Adipocyte (in vitro differentiated cells): ENCODE data around the gene SLC15A1.

Experiments
- DNase-seq: peaks from one replicate; pipeline ENCODE4 v3.0.0-alpha.2; 2015; ENCODE audit warnings: low read depth
- H3K27me3 ChIP-seq: replicated peaks from 2 replicates; pipeline ENCODE4 v1.7.0; 2013; ENCODE audit warnings: mild to moderate bottlenecking, low read length, moderate library complexity; ENCODE audit not compliant: control insufficient read depth, insufficient read depth
- H3K36me3 ChIP-seq: 2 replicates; pipeline ENCODE4 v1.7.0; 2013; ENCODE audit warnings: low read length, mild to moderate bottlenecking, moderate library complexity; ENCODE audit not compliant: control insufficient read depth, insufficient read depth, severe bottlenecking
- H3K4me1 ChIP-seq: 2 replicates; pipeline ENCODE4 v1.7.0; 2013; ENCODE audit warnings: mild to moderate bottlenecking, low read length, moderate library complexity; ENCODE audit not compliant: control insufficient read depth, insufficient read depth
- H3K4me3 ChIP-seq: 2 replicates; pipeline ENCODE4 v1.7.0; 2013; ENCODE audit warnings: mild to moderate bottlenecking, low read length, moderate library complexity
- H3K9ac ChIP-seq: 2 replicates; pipeline ENCODE4 v1.7.0; 2013; ENCODE audit warnings: mild to moderate bottlenecking, low read length, moderate library complexity
- H3K9me3 ChIP-seq: 2 replicates; pipeline ENCODE4 v1.7.0; 2013; ENCODE audit warnings: mild to moderate bottlenecking, low read length, moderate library complexity; ENCODE audit not compliant: control insufficient read depth

The SLC15A1 gene

DNA sequence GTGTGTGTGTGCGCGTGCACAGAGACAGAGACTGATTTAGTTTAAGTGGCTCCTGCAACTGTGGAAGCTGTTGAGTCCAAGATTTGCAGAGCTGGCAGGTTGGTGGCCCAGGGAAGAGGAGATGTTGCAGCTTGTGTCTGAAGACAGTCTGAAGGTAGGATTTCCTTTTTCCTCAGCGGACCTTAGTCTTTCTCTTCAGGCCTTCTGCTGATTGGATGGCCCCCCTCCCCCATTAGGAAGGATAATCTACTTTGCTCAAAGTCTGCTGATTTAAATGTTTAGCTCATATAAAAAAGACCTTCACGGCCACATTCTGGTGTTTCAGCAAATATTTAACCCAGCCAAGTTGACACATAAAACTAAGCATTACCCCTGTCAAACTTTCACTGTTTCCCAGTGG, 84.3 kb downstream of the SLC15A1 start:
- H3K9me3 ChIP-seq = no peaks in the 10 kb centered on the region
- no peaks in the 10 kb centered on the region for H3K27me3 ChIP-seq
- no peak overlapping the region for H3K9ac ChIP-seq
- H3K4me3 ChIP-seq = no peak overlapping the region
- no peaks in the 10 kb centered on the region for H3K36me3 ChIP-seq
- peaks cover 6% of the 10 kb centered on the region for H3K4me1 ChIP-seq
- DNase-seq = no peak

GRCh38 chr13:98665638-98665995, 86.9 kb downstream of the SLC15A1 start:
- no peak overlapping the region for H3K9ac ChIP-seq
- no peak for DNase-seq
- no peaks in the 10 kb centered on the region for H3K27me3 ChIP-seq
- no peaks in the 10 kb centered on the region for H3K36me3 ChIP-seq
- H3K4me1 ChIP-seq = no peaks in the 10 kb centered on the region
- no peaks in the 10 kb centered on the region for H3K9me3 ChIP-seq
- no peak overlapping the region for H3K4me3 ChIP-seq

GRCh38 chr13:98664924-98665637, 87.4 kb downstream of the SLC15A1 start:
- H3K27me3 ChIP-seq = no peaks in the 10 kb centered on the region
- no peak overlapping the region for H3K9ac ChIP-seq
- no peak for DNase-seq
- H3K9me3 ChIP-seq = no peaks in the 10 kb centered on the region
- H3K36me3 ChIP-seq = no peaks in the 10 kb centered on the region
- no peak overlapping the region for H3K4me3 ChIP-seq
- no peaks in the 10 kb centered on the region for H3K4me1 ChIP-seq

DNA sequence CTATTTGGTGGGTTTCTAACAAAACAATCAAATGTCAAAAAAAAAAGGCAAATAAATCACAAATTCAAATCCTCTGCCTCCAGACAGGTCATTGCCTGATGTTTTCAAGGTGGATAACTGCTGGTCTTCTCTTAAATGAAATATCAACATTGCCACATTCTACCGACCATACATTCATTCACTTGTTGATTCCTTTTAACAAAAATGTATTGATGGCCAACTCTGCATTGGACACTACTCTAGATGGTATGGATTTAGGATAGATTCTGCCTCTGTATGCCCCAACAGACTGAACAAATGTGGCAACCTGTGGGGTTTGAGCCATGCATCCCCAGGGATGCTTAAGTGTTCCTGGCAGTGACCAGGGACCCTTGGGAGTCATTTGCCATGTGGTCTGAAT, 88.0 kb downstream of the SLC15A1 start:
- no peak overlapping the region for H3K9ac ChIP-seq
- no peak overlapping the region for H3K4me3 ChIP-seq
- H3K4me1 ChIP-seq = no peaks in the 10 kb centered on the region
- no peaks in the 10 kb centered on the region for H3K36me3 ChIP-seq
- H3K9me3 ChIP-seq = no peaks in the 10 kb centered on the region
- H3K27me3 ChIP-seq = no peaks in the 10 kb centered on the region
- DNase-seq = no peak

DNA sequence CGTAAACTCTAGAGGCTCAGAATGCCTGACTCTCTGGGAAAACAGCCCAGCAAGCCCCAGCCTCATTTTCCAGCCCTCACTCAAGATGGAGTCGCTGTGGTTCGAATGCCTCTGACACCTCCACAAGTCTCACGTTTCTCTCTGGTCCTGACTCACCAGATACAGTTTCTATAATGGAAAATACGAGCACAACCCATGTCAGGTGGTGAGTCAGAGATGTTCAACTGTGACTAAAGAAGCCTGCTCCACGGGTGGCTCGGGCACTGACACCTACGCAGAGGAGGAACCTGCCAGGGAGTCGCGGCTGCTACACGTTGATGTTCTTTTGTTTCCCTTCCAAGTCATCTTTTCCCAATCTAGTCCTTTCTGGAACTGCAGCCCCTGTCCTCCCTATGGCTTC, 88.4 kb downstream of the SLC15A1 start:
- no peak overlapping the region for H3K9ac ChIP-seq
- no peaks in the 10 kb centered on the region for H3K27me3 ChIP-seq
- H3K36me3 ChIP-seq = no peaks in the 10 kb centered on the region
- no peak overlapping the region for H3K4me3 ChIP-seq
- no peaks in the 10 kb centered on the region for H3K4me1 ChIP-seq
- peak; percentile 61 for DNase-seq
- no peaks in the 10 kb centered on the region for H3K9me3 ChIP-seq

- H3K4me1 ChIP-seq = peaks cover 10% of the 10 kb centered on the region
- peak overlapping the region; percentile 44 for H3K9ac ChIP-seq
- no peaks in the 10 kb centered on the region for H3K9me3 ChIP-seq
- no peaks in the 10 kb centered on the region for H3K36me3 ChIP-seq
- peak overlapping the region; percentile 73 for H3K4me3 ChIP-seq
- no peak for DNase-seq
- H3K27me3 ChIP-seq = no peaks in the 10 kb centered on the region
These were observed 94.3 kb downstream of the SLC15A1 start for GRCh38 chr13:98658131-98658530.

GRCh38 chr13:98657506-98658085, 94.9 kb downstream of the SLC15A1 start:
- peak; percentile 20 for DNase-seq
- Histone ChIP-seq H3K36me3 (no peaks in the 10 kb centered on the region), H3K4me1 (peaks cover 10% of the 10 kb centered on the region), H3K27me3 (no peaks in the 10 kb centered on the region), H3K9me3 (no peaks in the 10 kb centered on the region), H3K9ac (peak overlapping the region; percentile 44), H3K4me3 (peak overlapping the region; percentile 73)

- Histone ChIP-seq H3K4me3 (no peak overlapping the region), H3K4me1 (peaks cover 10% of the 10 kb centered on the region), H3K36me3 (no peaks in the 10 kb centered on the region), H3K9me3 (no peaks in the 10 kb centered on the region), H3K9ac (no peak overlapping the region), H3K27me3 (no peaks in the 10 kb centered on the region)
- DNase-seq = no peak
These were observed 96.2 kb downstream of the SLC15A1 start for GRCh38 chr13:98656223-98656622.

DNA sequence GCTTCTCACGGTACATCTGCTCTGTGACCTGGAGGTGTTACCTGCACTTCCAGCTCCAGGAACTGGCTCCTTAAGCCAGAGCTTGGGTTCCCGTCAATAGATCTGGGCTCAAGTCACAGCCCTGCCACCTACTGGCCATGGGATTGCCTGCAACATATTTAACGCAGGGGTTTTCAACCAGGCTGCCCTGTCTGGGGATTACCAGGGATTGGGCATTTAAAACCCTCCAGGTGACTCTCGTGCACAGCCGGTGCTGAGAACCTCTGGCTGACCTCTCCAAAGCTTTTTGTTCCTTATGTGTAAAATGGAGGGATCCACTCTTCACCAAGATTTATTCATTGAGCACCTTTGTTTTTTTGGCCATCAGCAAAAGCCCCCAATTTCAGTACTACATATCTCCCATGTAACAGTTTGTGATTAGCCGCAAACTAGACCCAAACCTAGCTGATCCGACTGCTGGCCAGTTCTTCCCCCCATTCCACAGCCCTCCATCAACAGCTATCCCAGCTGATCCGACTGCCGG, 98.9 kb downstream of the SLC15A1 start:
- DNase-seq = peak; percentile 90
- Histone ChIP-seq H3K9ac (no peak overlapping the region), H3K4me1 (peaks cover 10% of the 10 kb centered on the region), H3K36me3 (no peaks in the 10 kb centered on the region), H3K4me3 (no peak overlapping the region), H3K9me3 (no peaks in the 10 kb centered on the region), H3K27me3 (no peaks in the 10 kb centered on the region)

- H3K9me3 ChIP-seq = no peaks in the 10 kb centered on the region
- H3K4me1 ChIP-seq = peaks cover 7% of the 10 kb centered on the region
- no peak for DNase-seq
- no peak overlapping the region for H3K4me3 ChIP-seq
- no peaks in the 10 kb centered on the region for H3K27me3 ChIP-seq
- no peaks in the 10 kb centered on the region for H3K36me3 ChIP-seq
- no peak overlapping the region for H3K9ac ChIP-seq
These were observed 99.6 kb downstream of the SLC15A1 start for GRCh38 chr13:98652721-98653462.

DNA sequence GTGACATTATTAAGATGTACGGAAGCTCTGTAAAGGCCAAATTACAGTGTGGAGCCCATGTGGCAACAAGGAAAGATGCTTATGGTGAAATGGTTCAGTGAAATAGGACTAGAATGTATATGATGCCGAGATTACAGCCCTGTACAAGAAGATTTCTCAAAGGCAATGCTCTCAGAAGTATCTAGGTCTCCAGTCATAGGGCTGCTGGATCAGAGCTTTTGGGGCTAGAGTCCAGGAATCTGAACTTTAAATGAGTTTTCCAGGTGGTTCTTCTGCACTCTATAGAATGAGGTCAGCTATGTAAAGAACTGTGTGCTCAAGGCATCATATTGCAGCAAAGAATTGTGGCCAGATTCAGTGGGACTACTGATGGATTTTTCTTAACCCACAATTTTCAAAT, 100.2 kb downstream of the SLC15A1 start:
- Histone ChIP-seq H3K9me3 (no peaks in the 10 kb centered on the region), H3K27me3 (no peaks in the 10 kb centered on the region), H3K4me1 (peaks cover under 1% of the 10 kb centered on the region), H3K9ac (no peak overlapping the region), H3K36me3 (no peaks in the 10 kb centered on the region), H3K4me3 (no peak overlapping the region)
- DNase-seq = no peak
